ENCODE results near the gene MEGF11. TPM values are rescaled to one million over a fixed set of nuclear protein-coding genes. Genes with fewer than 3 reads are reported as not detected.

Gene MEGF11
- total RNA-seq, 2 donors from 2014 or later: not detected

DNA sequence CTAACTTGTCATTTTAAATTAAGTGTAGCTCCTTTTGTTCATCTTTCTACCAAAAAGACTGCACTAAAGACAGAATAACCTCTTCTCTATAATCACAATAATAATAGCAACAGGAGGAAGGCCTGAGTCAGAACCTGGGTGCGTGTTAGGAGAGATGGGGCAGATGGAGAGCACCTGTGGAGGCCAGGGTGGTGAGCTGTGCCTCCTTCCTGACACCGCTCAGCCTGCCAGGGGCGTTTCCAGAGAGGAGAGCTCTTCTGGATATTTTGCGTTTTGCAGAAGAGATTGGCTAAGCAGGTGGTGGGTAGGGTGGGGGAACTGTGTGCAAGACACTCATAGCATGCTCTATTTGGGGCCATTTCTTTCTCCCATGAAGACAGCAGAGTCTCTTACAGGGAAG lies 83.5 kb downstream of the MEGF11 start:
- TF ChIP-seq POLR2A (IDR thresholded peaks at IDR 0.05): no peak
- TF ChIP-seq, protein P1, sequence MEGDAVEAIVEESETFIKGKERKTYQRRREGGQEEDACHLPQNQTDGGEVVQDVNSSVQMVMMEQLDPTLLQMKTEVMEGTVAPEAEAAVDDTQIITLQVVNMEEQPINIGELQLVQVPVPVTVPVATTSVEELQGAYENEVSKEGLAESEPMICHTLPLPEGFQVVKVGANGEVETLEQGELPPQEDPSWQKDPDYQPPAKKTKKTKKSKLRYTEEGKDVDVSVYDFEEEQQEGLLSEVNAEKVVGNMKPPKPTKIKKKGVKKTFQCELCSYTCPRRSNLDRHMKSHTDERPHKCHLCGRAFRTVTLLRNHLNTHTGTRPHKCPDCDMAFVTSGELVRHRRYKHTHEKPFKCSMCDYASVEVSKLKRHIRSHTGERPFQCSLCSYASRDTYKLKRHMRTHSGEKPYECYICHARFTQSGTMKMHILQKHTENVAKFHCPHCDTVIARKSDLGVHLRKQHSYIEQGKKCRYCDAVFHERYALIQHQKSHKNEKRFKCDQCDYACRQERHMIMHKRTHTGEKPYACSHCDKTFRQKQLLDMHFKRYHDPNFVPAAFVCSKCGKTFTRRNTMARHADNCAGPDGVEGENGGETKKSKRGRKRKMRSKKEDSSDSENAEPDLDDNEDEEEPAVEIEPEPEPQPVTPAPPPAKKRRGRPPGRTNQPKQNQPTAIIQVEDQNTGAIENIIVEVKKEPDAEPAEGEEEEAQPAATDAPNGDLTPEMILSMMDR (IDR thresholded peaks at IDR 0.05): no peak
- no peak overlapping the region for H3K27ac ChIP-seq
- DNase-seq: no peak
- no peaks in the 10 kb centered on the region for H3K4me1 ChIP-seq
- H3K4me3 ChIP-seq: no peak overlapping the region
- no peaks in the 10 kb centered on the region for H3K27me3 ChIP-seq
- 83 to 86% methylated on average over 4 of the region's 4 CpGs for WGBS, 2 donors
- ATAC-seq: no peak
- intact Hi-C loops (cut with DNase I): no loop called here
- no peaks in the 10 kb centered on the region for H3K36me3 ChIP-seq (replicated peaks in 1 of 2; ENCODE audit: insufficient read depth in 1 of 2, low read depth in 2 of 2)
- no peaks in the 10 kb centered on the region for H3K9me3 ChIP-seq

DNA sequence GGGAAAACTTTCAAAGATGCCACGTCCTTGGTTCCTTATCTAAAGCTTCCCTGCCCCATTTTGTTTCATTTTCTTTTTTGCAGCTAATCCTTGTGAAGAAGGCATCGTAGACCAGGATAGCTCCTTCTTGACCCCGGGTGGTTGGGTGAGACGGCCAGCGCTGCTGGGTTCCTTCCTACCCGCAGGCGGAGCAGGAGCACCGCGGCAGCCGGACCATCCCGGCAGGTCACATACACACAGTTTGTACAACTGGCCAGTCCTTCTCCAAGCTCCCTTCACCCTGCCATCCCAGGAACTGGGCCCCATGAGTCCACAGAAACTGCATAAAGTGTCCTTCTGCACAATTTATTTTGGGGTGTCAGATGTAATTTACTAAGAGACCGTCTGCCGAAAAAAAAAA lies 83.9 kb downstream of the MEGF11 start:
- DNase-seq (no peak), ATAC-seq (no peak)
- WGBS, 2 donors: 80 to 86% methylated on average over 13 of the region's 13 CpGs
- no peaks in the 10 kb centered on the region for H3K36me3 ChIP-seq (replicated peaks in 1 of 2; ENCODE audit: insufficient read depth in 1 of 2, low read depth in 2 of 2)
- H3K9me3 ChIP-seq: no peaks in the 10 kb centered on the region
- intact Hi-C loops (cut with DNase I): no loop called here
- no peak overlapping the region for H3K4me3 ChIP-seq
- H3K27ac ChIP-seq: no peak overlapping the region
- H3K27me3 ChIP-seq: no peaks in the 10 kb centered on the region
- TF ChIP-seq POLR2A (IDR thresholded peaks at IDR 0.05): no peak
- TF ChIP-seq, protein P1 (IDR thresholded peaks at IDR 0.05): no peak
- H3K4me1 ChIP-seq: no peaks in the 10 kb centered on the region

DNA sequence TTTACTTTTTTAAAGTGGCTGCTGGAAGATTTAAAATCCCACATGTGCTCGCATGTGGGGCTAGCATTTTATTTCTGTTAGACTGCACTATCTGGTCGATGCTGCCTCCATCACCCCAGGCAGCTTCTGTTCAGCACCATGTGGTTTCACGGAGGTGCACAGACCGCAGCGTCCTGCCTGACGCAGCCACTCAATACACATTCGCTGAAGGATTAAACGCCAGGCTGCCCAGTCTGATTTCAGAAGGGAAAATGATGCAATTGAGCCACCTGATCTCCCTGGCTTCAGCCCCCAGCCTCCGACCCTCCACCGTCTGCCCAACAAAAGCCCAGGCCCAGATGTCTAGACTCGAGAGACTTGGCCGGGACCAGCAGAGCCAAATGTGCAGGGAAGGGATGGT lies 84.5 kb downstream of the MEGF11 start:
- no peak overlapping the region for H3K27ac ChIP-seq
- no peaks in the 10 kb centered on the region for H3K4me1 ChIP-seq
- H3K9me3 ChIP-seq: no peaks in the 10 kb centered on the region
- ATAC-seq: no peak
- DNase-seq: no peak
- TF ChIP-seq POLR2A (IDR thresholded peaks at IDR 0.05): no peak
- TF ChIP-seq, protein P1 (IDR thresholded peaks at IDR 0.05): no peak
- intact Hi-C loops (cut with DNase I): no loop called here
- 89 to 92% methylated on average over 12 of the region's 12 CpGs for WGBS, 2 donors
- no peak overlapping the region for H3K4me3 ChIP-seq
- H3K36me3 ChIP-seq (replicated peaks in 1 of 2; ENCODE audit: insufficient read depth in 1 of 2, low read depth in 2 of 2): no peaks in the 10 kb centered on the region
- no peaks in the 10 kb centered on the region for H3K27me3 ChIP-seq

DNA sequence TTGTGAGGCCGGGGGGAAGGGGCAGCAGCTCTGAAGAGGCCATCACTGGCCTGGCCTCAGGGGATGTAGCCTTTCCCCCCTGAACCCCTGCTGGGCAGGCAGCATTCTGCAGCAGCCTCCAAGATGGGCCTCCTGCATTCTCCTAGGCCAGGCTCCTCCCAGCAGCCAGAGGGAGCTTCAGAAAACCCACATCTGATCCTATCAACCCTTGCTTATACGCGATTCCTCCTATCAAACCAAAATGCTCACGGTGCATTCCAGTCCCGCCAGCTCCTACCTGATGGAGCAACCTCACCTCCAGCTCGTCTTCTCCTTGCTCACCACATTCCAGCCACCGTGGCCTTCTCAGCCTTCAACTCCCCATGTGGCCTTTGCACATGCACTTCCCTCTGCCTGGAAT lies 85.7 kb downstream of the MEGF11 start:
- Histone ChIP-seq H3K27ac (no peak overlapping the region), H3K36me3 (replicated peaks in 1 of 2; ENCODE audit: insufficient read depth in 1 of 2, low read depth in 2 of 2) (no peaks in the 10 kb centered on the region), H3K4me1 (no peaks in the 10 kb centered on the region), H3K4me3 (no peak overlapping the region), H3K9me3 (no peaks in the 10 kb centered on the region), H3K27me3 (no peaks in the 10 kb centered on the region)
- no peak for ATAC-seq
- no peak for DNase-seq
- TF ChIP-seq, protein P1 (IDR thresholded peaks at IDR 0.05): no peak
- no peak for TF ChIP-seq POLR2A (IDR thresholded peaks at IDR 0.05)
- intact Hi-C loops (cut with DNase I): no loop called here
- 84 to 93% methylated on average over 7 of the region's 7 CpGs for WGBS, 2 donors

DNA sequence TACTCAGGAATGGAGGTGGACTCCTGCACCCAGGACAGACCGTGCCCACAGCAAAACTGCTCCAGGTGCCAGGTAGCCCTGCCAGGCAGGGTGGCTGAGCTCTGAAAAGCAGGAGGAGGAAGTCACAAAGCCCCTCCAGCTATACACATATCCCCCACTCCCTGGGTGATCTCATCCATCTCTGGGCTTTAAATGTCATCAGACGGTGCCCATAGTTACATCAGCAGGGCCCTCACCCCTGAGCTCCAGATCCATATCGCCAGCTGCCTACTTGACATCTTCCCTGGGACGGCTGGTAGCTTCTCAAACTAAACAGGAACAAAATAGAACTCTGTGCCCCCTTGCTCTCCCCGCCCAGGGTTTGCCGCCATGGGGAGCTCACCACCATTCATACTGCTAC lies 87.7 kb downstream of the MEGF11 start:
- H3K36me3 ChIP-seq (replicated peaks in 1 of 2; ENCODE audit: insufficient read depth in 1 of 2, low read depth in 2 of 2): no peaks in the 10 kb centered on the region
- H3K9me3 ChIP-seq: no peaks in the 10 kb centered on the region
- H3K27ac ChIP-seq: no peak overlapping the region
- ATAC-seq (no peak), DNase-seq (no peak)
- H3K4me1 ChIP-seq: no peaks in the 10 kb centered on the region
- no peaks in the 10 kb centered on the region for H3K27me3 ChIP-seq
- no peak overlapping the region for H3K4me3 ChIP-seq
- WGBS, 2 donors: 91 to 96% methylated on average over 5 to 6 of the region's 6 CpGs
- TF ChIP-seq, protein P1 (IDR thresholded peaks at IDR 0.05): no peak
- no peak for TF ChIP-seq POLR2A (IDR thresholded peaks at IDR 0.05)
- intact Hi-C loops (cut with DNase I): no loop called here
